ENCODE data around the gene GINS2.

GRCh38 chr16:85641776-85642176 lies 47.0 kb downstream of the GINS2 start:
- no peak for TF ChIP-seq CTCF (conservative IDR thresholded peaks at IDR 0.05 in 1 of 2, IDR thresholded peaks at IDR 0.05 in 1 of 2; ENCODE audit: low read depth in 1 of 2, low read length in 2 of 2)
- no peak for TF ChIP-seq EZH2 (IDR thresholded peaks at IDR 0.05; ENCODE audit: low read length, missing control alignments)

Data from fibroblast of lung (primary cell).